ENCODE results near the gene KRT2.

Gene KRT2

DNA sequence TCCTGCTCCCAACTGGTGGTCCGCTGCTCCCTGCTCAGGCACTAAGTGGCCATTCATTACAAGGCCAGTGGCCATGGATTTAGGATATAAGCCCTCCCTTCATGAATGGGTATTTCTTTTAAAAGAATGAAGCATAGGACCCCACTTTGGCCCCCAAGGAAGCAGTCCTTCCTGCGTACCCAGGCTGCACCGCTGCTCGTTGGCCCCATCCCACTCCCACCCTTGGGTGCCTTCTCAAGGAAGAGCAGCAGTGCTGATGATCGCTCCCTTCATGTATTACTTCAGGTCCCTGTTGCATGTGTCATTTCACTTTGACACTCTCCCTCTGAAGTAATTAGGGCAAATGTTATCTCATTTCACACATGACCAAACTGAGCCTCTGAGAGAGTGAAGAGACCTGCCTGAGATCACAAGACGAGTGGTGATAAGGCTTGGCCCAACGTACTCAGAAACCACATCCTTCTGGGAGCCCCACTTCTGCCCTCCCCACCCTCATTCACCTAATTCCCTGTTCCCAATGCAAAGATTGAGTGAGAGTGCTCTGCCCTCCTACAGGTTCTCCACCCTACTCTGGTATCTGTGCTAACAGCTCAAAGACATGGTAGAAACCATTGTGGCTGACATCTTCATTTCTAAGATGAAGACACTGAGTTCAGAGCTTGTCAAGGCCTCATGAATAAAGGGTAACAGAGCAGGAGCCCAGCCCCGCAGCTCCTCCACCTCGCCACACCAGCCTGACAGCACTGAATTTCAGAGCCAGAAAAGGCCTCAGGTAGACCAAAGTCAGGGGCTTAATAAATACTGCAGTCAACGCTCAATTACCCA, 10.3 kb upstream of the KRT2 start:
- DNase-seq = no peak

DNA sequence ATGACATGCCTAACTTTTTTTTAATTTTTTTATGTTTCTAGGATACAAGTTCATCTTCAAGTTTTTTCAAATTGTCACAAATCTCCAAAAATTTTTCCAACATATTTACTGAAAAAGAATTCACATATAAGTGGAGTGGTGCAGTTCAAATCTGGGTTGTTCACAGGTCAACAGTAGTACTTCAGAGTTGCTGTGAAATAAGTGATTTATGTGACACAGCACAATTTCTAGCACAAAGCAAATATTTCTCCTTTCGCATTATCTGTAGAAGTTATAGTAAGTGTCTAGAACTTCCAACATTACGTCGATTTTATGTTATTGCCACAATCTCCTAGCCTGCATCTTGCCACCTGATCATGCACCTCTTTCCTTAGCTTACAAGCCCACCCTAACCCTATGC, 9.7 kb upstream of the KRT2 start:
- DNase-seq = no peak

DNA sequence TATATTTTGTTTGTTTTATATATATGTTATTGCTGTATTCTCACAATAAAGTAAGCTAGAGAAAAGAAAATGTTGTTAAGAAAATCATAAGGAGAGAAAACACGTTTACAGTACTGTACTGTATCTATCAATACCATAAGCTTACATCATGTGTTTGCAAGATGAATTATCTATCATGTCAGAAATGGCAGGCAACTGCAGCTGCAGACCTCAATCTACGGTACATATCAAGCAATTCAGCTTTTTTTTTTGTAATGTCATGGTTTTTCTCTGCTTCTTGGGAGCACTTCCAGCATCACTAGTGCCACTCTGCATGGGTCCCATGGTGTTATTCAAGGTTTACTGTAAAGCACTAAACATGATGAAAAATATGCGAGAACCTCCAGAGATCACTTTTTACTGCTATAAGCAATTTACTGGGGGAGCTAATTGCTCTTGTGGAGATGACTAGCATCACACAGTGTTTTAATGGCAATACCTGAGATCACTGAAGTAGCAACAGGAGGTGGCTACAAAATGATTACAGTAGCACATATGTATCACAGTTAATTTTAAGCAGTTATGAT, 9.0 kb upstream of the KRT2 start:
- DNase-seq = no peak

DNA sequence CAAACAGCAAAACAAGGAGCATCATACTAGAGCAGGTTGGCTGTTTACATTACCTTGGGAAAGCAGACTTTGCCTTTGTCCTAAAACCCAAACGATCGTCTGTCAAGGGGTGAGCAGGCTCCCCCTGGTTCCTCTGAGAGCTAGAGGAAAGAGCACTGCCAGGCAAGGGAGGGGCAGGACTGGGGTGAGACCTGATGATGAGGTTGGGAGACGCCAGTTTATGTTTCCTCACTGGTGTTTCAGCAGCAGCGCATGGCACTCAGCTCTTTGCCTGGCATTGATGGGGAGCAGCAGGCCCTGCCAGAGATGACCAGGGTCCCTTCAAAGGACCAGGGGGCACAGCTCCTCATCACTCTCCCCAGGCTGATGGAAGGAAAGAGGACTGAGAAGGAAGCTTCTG, 7.9 kb upstream of the KRT2 start:
- no peak for DNase-seq

- no peak for DNase-seq
These were observed 7.4 kb upstream of the KRT2 start for GRCh38 chr12:52659395-52659794.

- no peak for DNase-seq
These were observed 6.2 kb upstream of the KRT2 start for GRCh38 chr12:52658196-52658595.

- DNase-seq = no peak
These were observed 5.4 kb upstream of the KRT2 start for GRCh38 chr12:52657250-52657902.

DNA sequence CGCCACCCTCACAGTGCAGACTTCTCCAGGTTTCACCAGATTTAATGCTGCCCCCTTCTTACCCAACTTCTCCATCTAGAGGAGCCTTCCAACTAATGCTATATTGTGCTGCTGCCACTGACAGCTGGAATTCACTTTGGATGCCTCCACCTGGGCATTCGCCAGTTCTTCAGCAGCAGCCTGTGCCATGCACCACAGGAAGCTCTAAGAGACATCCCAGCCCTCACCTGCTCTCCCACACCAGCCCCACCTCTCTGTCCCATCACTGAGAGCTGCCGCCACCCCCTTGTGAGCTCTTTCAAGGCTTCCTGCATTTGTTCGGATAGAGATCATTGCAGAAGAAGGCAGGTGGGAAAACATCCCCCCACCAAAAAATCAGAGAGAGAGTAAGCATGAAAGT, 4.6 kb upstream of the KRT2 start:
- DNase-seq = no peak

DNA sequence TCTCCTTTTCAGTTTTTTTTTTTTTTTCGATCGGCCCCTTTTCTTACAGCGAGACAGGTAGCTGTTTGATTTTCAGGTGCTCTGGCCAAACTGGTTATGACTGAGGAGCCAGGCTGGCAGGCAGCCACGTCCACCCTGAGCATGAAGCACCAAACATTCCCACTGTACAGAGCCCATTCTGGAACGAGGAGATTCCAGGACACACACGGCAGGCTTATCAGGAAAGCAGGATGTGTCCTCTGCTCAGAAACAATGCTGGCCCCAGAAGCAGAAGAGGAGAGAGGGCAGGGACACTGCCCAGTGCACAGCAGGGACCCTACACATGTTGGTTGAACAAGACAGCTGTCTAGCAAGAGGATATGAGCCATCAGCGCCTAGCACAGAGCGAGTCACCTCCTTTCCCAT, 3.7 kb upstream of the KRT2 start:
- no peak for DNase-seq

GRCh38 chr12:52655251-52655650, 3.2 kb upstream of the KRT2 start:
- no peak for DNase-seq

GRCh38 chr12:52650520-52651081, 1.4 kb downstream of the KRT2 start:
- DNase-seq = no peak

- DNase-seq = no peak
These were observed 2.9 kb downstream of the KRT2 start for GRCh38 chr12:52649066-52649465.

GRCh38 chr12:52648012-52648550, 3.9 kb downstream of the KRT2 start:
- no peak for DNase-seq

DNA sequence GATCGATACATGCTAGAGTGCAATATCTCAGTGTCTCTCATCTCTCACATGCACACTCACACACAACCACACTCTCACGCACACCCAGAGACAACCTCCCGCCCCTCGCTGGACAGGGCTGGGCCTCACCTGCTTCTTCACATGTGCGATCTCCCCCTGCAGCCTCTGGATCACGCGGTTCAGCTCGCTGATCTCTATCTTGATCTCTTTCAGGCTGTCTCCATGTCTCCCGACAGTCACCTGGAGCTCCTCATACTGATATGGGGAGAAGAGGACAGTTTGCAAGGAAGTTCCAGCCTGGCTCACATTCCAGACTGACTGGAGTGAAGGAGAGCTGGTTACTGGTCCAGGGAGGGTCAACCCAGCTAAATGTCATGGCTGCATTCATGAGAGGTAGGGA, 4.4 kb downstream of the KRT2 start:
- no peak for DNase-seq

GRCh38 chr12:52646613-52647012, 5.4 kb downstream of the KRT2 start:
- no peak for DNase-seq

DNA sequence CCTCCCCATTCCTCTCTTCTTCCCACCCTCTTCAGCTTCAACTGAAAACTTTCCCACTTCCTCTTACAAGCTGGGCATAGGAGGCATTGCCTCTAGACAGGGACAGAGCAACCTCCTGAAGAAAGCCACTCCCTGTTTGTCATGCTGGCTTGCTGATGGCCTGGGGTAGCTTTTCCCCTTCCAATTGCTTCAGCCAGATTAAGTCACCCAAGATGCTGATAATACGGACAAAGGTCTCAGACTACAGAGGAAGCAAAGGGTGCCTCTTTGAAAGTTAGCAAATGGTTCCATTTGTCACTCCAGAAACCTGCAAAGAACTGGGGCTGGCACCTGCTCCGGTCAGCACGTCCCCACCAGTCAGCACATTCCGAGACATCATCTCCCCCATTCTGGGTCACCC, 6.0 kb downstream of the KRT2 start:
- DNase-seq = no peak

DNA sequence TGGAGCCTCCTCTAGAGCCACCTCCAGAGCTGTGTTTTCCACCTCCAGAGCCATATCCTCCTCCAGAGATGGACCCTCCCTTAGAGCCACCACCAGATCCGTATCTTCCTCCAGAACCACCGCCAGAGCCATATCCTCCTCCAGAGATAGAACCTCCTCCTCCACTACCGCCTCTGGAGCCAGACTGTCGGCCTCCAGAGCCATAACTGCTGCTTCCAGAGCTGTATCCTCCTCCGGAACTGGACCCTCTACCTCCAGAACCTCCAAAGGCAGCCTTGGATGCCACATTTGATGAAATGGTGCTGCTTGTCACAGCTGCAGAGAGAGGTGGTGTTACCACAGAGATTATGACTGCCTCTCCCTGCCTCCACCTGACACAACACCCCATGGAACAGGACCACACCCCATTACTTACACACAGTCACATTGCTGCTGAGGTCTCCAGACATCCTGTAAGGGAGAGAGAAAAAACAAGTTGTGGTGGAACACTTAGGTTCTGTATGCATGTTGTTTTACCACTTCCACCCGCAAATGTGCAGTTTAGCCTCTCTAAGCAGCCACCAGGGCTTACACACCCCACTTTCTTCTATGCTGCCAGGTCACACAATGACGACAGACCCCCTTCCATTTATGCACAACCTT, 6.8 kb downstream of the KRT2 start:
- no peak for DNase-seq

GRCh38 chr12:52644078-52644415, 8.0 kb downstream of the KRT2 start:
- no peak for DNase-seq

- no peak for DNase-seq
These were observed 8.6 kb downstream of the KRT2 start for GRCh38 chr12:52643233-52644077.

DNA sequence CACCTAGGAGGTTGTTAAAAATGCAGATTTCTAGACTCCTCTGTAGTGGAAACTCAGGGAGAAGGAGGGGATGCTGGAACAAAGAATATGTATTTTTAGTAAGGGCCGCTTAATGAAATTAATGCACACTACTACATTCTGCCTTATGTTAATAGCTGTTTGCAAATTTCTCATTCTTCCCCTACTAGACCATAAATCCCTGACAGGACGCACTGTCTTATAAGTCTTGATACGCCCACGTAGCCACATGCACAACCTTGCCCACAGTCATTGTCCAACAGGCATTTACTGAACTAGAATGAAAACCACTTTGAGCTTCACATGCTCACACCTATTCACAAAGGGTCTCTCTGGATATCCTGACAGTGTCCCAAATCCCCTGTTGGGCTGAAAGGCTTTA, 10.5 kb downstream of the KRT2 start:
- no peak for DNase-seq

DNA sequence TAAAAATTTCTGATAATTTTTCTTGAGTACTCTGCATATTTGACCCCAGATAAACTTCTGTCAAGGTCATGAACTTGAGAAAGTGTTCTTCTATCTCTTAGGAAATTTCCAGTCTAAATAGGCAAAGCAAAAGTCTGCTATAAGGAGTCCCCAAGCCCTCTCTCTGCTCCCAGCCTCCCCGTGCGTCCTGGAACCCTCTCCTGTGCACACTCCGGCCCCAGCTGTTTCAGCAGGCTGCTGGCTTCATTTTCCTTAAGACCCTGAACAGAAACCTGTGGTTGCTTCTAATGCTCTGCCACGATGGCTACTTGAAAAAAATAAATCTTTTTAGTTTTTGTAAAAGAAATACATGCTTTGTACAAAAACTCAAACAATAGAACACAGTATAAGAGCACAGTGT, 14.7 kb downstream of the KRT2 start:
- no peak for DNase-seq

- DNase-seq = peak; percentile 5
These were observed 15.3 kb downstream of the KRT2 start for GRCh38 chr12:52636592-52637258.
